Activated naive CD4-positive, alpha-beta T cell treated with anti-CD3 and anti-CD28 coated beads, Interleukin-2, amount 50 U/mL, for 72 hours (primary cell): ENCODE data around the gene PTGFRN. TPM values are rescaled to one million over a fixed set of nuclear protein-coding genes. Genes with fewer than 3 reads are reported as not detected.

ENCODE experiments used
- total RNA-seq, 2 donors: library from RNA; stranded (reverse); gene quantifications; one replicate each; pipeline ENCODE4 v1.2.3, GENCODE V29; 2022

Gene PTGFRN
- total RNA-seq, 2 donors from 2014 or later, result 15.9 to 20.3 TPM

Other genes with a start within 250 kb of the PTGFRN start
- 1 to 10 TPM; 1.4 to 1.6 TPM for gene IGSF3, start 242.2 kb upstream of the PTGFRN start, total RNA-seq
- gene CD2, start 155.5 kb upstream of the PTGFRN start, total RNA-seq, result 100 to 1,000 TPM; 291 to 437 TPM
- gene CD101, start 91.8 kb downstream of the PTGFRN start, total RNA-seq, result 1 to 10 TPM in 1 of 2 donors, under 1 TPM in 1; 0.09 to 1.3 TPM
- gene TTF2, start 150.4 kb downstream of the PTGFRN start, total RNA-seq, result 100 to 1,000 TPM; 112 to 136 TPM
- 1 to 10 TPM in 1 of 2 donors, under 1 TPM in 1; 0.29 to 1.5 TPM for gene TRIM45, start 211.8 kb downstream of the PTGFRN start, total RNA-seq